ENCODE results near the gene RHOU.

Gene RHOU

GRCh38 chr1:228786361-228787129, 51.3 kb downstream of the RHOU start:
- H3K4me3 ChIP-seq (ENCODE audit: low read depth, low read length), result no peak overlapping the region
- TF ChIP-seq CTCF (IDR thresholded peaks at IDR 0.05; ENCODE audit: low read depth, low read length), result no peak

DNA sequence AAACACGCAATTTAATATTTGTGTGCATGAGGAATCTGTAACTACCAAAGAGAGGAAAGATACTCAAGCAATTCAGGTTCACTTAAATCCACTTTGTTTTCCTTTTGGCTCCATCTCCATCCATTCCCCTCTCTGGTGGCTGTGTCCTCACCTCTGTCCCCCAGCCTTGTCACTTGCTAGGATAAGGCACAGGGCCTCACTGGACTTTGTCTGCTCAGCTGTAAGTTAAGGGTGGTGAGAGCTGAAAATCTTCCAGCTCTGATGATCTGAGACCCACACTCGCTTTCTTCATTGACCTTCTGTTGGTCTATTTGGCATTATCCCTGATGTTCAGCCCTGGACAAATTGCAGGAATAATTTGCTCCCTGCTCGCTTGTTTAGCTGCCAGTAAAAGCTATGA, 56.5 kb downstream of the RHOU start:
- TF ChIP-seq CTCF (IDR thresholded peaks at IDR 0.05; ENCODE audit: low read depth, low read length), result no peak
- H3K4me3 ChIP-seq (ENCODE audit: low read depth, low read length), result no peak overlapping the region

DNA sequence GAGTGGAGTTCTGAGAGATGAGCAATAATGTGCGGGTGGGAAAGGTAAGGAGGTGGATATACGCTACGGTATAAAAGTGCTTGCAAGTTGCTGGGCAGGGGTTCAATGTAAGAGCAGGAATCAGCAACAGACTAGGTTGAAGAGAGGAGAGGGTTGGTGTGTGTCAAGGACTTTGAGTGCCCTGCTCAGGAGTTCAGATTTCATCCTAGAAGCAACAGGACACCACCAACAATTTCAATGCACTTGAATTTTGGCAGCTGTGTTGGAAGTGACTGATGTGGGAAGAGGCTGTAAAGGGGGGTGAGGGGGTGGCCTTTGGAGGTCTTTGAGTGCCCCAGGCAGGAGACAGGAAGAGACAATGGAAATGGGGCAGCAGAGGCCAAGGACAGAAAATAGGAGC, 57.3 kb downstream of the RHOU start:
- no peak overlapping the region for H3K4me3 ChIP-seq (ENCODE audit: low read depth, low read length)
- no peak for TF ChIP-seq CTCF (IDR thresholded peaks at IDR 0.05; ENCODE audit: low read depth, low read length)

GRCh38 chr1:228793032-228793431, 57.8 kb downstream of the RHOU start:
- no peak for TF ChIP-seq CTCF (IDR thresholded peaks at IDR 0.05; ENCODE audit: low read depth, low read length)
- H3K4me3 ChIP-seq (ENCODE audit: low read depth, low read length), result no peak overlapping the region

DNA sequence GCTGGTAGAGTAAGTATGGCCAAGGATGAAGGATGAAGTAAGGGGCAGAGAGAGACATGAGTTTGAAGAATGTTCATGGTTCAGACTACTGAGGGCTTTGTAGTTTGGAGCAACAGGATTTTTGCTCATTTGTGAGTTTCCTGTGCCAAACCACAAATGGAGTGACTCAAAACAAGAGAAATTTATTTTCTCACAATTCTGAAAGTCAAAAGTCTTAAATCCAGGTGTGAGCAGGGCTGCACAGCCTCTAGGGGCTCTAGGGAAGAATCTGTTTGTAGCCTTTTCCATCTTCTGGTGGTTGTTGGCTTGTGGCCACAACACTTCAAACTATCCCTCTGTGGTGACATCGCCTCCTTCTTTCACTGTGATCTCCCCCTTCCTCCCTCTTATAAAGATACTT, 58.9 kb downstream of the RHOU start:
- no peak for TF ChIP-seq CTCF (IDR thresholded peaks at IDR 0.05; ENCODE audit: low read depth, low read length)
- no peak overlapping the region for H3K4me3 ChIP-seq (ENCODE audit: low read depth, low read length)

GRCh38 chr1:228794810-228795209, 59.5 kb downstream of the RHOU start:
- no peak overlapping the region for H3K4me3 ChIP-seq (ENCODE audit: low read depth, low read length)
- TF ChIP-seq CTCF (IDR thresholded peaks at IDR 0.05; ENCODE audit: low read depth, low read length), result no peak

- no peak for TF ChIP-seq CTCF (IDR thresholded peaks at IDR 0.05; ENCODE audit: low read depth, low read length)
- H3K4me3 ChIP-seq (ENCODE audit: low read depth, low read length), result no peak overlapping the region
Observed at GRCh38 chr1:228795596-228795995, 60.3 kb downstream of the RHOU start.

All from WI38 (cell line).